ENCODE results near the gene ARHGEF4.

DNA sequence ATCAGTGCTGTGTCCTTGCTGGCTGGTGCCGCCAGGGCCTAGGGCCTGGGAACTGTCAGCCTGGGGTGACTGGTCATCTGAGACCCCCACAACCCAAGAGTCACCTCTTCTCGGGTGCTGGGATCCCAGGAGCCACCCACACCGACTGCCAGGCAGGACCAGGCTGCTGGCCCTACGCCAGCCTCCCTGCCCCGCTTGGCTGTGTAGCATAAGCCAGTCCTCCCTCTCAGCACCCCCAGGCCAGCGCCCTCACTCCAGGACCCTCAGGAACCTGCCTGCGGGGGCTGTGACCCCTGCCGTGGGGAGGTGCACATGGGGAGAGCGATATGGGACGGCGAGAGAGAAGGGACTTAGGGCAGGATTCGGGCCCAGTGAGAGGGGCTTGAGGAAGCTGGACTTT lies 9.5 kb downstream of the ARHGEF4 start:
- TF ChIP-seq POLR2AphosphoS5 (IDR thresholded peaks at IDR 0.05) = no peak
- no peak for TF ChIP-seq POLR2A (IDR thresholded peaks at IDR 0.05)

All from sigmoid colon (tissue), 4 donors.